Activated CD4-positive, alpha-beta T cell treated with anti-CD3 and anti-CD28 coated beads, Interleukin-2, amount 50 U/mL, for 16 hours (primary cell): ENCODE results near the gene DIPK1B.

Source experiments
- DNase-seq: peaks from one replicate; pipeline ENCODE4 v3.0.0-alpha.2; 2020

DIPK1B gene

GRCh38 chr9:136721339-136722092 is 9.1 kb downstream of the DIPK1B start:
- no peak for DNase-seq

- no peak for DNase-seq
Observed at GRCh38 chr9:136722093-136722968, 10.0 kb downstream of the DIPK1B start.

DNA sequence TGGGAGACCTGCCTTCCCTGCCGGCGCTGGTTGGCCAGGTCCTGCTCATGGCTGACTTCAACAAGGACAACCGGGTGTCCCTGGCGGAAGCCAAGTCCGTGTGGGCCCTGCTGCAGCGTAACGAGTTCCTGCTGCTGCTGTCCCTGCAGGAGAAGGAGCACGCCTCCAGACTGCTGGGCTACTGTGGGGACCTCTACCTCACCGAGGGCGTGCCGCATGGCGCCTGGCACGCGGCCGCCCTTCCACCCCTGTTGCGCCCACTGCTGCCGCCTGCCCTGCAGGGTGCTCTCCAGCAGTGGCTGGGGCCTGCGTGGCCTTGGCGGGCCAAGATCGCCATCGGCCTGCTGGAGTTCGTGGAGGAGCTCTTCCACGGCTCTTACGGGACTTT is 10.6 kb downstream of the DIPK1B start:
- DNase-seq, result no peak

- DNase-seq, result no peak
Observed at GRCh38 chr9:136723362-136723976, 11.1 kb downstream of the DIPK1B start.

DNA sequence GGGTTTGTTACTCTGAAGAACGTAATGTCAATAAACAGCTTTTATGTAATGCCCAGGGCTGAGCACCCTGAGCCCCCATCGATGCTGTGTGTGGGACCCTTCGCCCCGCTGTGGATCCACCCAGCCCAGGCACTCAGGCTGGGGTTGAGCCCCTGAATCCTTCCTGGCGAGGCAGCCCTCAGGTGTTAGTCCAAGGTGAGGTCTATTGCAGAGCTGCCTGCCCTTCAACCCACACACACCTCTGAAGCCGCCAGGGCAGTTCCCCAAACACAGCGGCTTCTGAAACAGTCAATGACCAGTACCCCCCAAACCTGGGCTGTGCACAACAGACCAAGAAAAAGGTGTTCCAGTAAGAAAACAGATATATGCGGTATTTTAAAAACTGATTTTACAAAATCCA is 11.6 kb downstream of the DIPK1B start:
- no peak for DNase-seq

GRCh38 chr9:136724772-136725171 is 12.4 kb downstream of the DIPK1B start:
- no peak for DNase-seq

- DNase-seq, result no peak
Observed at GRCh38 chr9:136725612-136726011, 13.2 kb downstream of the DIPK1B start.

GRCh38 chr9:136726118-136726517 is 13.7 kb downstream of the DIPK1B start:
- DNase-seq, result no peak

- DNase-seq, result peak; percentile 62
Observed at GRCh38 chr9:136726631-136727191, 14.3 kb downstream of the DIPK1B start.

DNA sequence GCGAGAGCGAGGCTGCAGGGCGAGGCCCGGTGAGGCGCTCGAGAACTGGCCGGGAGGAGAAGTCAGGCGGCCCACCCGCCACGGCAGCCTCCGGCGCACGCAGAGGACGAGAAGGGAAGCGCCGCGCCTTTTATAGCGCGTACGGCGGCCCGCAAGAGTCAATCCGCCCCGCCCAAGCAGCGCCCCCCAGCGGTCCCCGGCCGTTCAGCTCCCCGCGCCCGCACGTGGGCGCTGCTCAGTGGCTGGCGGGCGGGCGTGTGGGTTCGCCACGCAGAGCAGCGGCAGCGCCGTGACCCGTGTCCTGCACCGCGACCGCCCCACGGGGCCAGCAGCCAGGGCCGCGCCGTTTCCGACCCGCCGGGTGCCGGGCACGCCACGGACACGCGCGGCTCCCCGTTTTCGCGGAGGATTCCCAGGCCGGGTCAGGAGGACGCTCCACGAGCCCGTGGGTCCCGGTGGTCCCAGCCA is 15.7 kb downstream of the DIPK1B start:
- peak; percentile 93 for DNase-seq

GRCh38 chr9:136728548-136729123 is 16.3 kb downstream of the DIPK1B start:
- no peak for DNase-seq

DNA sequence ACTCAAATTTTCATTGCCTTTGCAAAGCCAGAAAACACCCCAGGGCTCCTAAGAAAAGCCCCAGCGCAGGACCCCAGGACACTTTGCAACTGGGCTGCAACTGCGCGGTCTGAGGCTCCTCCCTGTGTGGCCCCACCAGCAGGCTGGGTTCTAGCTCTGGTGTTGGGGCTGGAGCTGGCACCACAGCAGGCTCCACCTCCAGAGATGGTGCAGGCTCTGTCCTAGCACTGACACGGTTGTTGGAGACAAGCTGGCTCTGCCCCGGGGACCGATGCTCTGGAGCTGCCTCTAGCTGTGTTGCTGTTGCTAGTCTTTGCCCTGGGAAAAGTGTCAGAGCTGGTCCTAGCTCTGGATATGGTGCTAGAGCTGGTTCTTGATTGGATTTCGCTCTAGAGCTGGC is 16.8 kb downstream of the DIPK1B start:
- DNase-seq, result peak; percentile 58

DNA sequence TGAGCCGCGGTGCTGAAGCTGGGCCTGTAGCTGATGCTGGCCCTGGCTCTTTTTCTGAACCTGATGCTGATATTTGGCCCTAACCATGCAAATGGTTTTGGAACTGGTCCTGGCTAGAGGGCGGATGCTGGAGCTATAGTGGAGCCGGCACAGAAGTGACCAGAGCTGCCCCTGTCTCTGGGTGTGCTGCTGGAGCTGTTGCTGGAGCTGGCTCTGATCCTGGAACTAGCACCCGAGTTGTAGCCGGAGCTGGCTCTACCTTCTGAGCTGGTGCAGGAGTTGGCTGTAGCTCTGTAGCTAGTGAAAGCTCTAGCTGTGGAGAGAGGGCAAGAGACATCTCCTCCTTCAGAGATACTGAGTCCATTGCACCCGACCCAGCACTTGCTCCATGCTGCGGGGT is 17.6 kb downstream of the DIPK1B start:
- no peak for DNase-seq

DNA sequence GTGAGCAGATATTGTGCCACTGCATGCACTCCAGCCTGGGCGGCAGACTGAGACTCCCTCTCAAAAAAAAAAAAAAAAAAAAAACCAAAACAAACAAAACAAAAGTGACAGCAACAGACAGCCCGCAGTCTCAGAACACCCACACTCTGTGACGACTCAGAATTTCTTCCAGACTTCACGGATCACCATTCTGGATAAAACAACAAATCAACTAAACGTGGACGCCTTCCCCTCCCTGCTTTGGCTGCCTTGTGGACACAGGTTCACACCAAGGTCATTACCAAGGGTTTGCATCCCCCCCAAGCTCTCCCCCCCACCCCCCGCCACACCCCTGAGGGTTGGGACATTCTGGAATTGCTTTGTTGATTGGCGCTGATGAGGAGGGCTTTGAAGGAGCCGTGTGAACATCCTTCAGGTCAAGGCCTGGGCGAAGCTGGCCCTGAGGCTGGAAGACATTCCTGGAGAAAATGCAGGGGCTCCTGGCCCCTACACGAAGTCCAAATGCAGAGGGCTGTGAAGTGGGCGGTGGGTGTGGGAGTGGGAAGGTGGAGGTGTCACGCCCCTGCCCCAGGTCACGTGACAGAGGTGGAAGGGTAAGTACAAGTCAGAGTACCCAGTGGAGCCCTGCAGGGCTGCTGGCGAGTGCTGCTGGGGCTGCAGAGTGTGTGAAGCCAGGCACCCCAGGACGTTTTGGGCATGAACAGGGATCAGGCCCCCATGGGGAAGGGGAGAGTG is 20.2 kb downstream of the DIPK1B start:
- DNase-seq, result no peak

GRCh38 chr9:136733611-136734010 is 21.2 kb downstream of the DIPK1B start:
- no peak for DNase-seq

GRCh38 chr9:136734837-136735496 is 22.6 kb downstream of the DIPK1B start:
- DNase-seq, result peak; percentile 57

- no peak for DNase-seq
Observed at GRCh38 chr9:136735812-136736480, 23.6 kb downstream of the DIPK1B start.

DNA sequence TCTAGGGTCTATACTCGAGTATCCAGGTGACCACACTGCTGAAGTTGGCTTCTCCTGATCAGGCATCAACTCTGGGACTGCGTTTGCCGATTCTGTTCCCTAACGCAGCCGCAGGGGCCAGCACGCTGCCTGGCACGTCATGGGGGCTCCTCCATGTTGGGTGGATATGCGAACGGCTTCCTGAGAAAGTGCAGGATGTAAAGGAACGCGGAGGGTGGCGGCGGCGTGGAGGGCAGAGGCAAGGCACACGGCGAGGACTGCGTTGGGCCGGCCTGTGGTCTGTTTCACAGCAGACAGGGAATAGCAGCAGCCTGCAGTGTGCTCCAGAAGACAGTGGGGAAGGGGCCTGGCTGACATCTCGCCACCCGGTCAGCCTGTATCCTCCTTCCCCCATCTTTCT is 26.6 kb downstream of the DIPK1B start:
- no peak for DNase-seq

- DNase-seq, result no peak
Observed at GRCh38 chr9:136739509-136739908, 27.1 kb downstream of the DIPK1B start.

DNA sequence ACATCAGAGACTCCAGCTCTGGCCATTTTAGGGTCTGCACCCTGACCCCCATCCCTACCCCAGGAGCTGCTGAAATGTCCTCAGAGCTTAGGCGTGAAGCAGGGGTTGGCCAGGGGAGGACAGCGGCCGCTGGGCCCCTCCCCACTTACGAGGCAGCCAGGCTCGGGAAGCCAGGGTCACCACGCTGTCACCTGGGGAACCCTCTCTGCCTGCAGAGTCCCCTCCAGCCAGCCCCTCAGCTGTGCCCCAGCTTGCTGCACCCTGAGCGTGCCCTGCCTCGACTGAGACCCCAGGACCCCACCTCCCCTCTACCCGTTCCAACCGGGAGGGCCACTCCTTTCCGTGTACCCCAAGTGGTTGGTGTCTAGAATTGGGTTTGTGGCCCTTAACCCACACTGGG is 27.7 kb downstream of the DIPK1B start:
- no peak for DNase-seq

DNA sequence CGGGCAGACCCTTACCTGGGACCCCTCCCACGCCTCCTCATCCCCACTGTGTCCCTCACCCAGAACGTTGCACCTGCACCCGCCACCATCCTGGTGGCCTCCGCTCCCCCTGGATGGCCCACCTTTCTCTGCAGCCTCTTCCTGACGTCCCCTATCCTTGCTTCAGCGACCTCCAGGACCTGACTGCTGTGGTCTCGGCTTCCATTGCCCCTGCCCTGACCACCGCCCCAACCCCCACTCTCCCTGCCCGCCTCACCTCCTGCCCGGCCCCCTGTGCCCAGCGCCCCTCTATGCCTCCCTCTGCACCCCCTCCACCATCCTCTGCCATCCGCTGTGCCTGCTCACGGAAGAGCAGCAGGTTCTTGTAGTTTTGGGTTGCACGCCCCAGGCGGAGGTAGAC is 28.1 kb downstream of the DIPK1B start:
- no peak for DNase-seq
